ENCODE results near the gene HMGCLL1.

- TF ChIP-seq, protein P1, sequence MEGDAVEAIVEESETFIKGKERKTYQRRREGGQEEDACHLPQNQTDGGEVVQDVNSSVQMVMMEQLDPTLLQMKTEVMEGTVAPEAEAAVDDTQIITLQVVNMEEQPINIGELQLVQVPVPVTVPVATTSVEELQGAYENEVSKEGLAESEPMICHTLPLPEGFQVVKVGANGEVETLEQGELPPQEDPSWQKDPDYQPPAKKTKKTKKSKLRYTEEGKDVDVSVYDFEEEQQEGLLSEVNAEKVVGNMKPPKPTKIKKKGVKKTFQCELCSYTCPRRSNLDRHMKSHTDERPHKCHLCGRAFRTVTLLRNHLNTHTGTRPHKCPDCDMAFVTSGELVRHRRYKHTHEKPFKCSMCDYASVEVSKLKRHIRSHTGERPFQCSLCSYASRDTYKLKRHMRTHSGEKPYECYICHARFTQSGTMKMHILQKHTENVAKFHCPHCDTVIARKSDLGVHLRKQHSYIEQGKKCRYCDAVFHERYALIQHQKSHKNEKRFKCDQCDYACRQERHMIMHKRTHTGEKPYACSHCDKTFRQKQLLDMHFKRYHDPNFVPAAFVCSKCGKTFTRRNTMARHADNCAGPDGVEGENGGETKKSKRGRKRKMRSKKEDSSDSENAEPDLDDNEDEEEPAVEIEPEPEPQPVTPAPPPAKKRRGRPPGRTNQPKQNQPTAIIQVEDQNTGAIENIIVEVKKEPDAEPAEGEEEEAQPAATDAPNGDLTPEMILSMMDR (IDR thresholded peaks at IDR 0.05), result no peak
- TF ChIP-seq POLR2A (IDR thresholded peaks at IDR 0.05), result no peak
- no peak for TF ChIP-seq POLR2AphosphoS5 (IDR thresholded peaks at IDR 0.05)
- TF ChIP-seq EP300 (IDR thresholded peaks at IDR 0.05), result no peak
Measured at GRCh38 chr6:55511122-55511800, 67.7 kb downstream of the HMGCLL1 start.

All from stomach (tissue), 4 donors.